ENCODE results near the gene CT45A5.
"Not testable (repeated sequence)": the region's sequence is repeated elsewhere in the genome, so short reads cannot be mapped to it uniquely, and the experiment has no call there.

Gene CT45A5

GRCh38 chrX:135785403-135785802 is at the start of gene CT45A5:
Gene CT45A5, minus strand, starts transcription at chrX:135785503. Its CDS starts 3,774 bp downstream, at chrX:135781729.
- DNase-seq (ENCODE audit: low read depth) = not testable (repeated sequence)

- not testable (repeated sequence) for DNase-seq (ENCODE audit: low read depth)
Observed at GRCh38 chrX:135819912-135820311, 34.6 kb upstream of the CT45A5 start, which contains the start of gene CT45A2. Gene CT45A2, minus strand, starts transcription at chrX:135820012. Its CDS starts 3,747 bp downstream, at chrX:135816265.

GRCh38 chrX:135802687-135803086 is 17.4 kb upstream of the CT45A5 start, which contains the start of gene CT45A6:
Gene CT45A6, minus strand, starts transcription at chrX:135802787. Its CDS starts 3,794 bp downstream, at chrX:135798993.
- not testable (repeated sequence) for DNase-seq (ENCODE audit: low read depth)

- DNase-seq (ENCODE audit: low read depth) = not testable (repeated sequence)
Observed at GRCh38 chrX:135768091-135768490, 17.2 kb downstream of the CT45A5 start, which contains the start of gene CT45A3. Gene CT45A3, minus strand, starts transcription at chrX:135768191. Its CDS starts 3,747 bp downstream, at chrX:135764444.

GRCh38 chrX:135744739-135745138 is 40.6 kb downstream of the CT45A5 start:
- not testable (repeated sequence) for DNase-seq (ENCODE audit: low read depth)

GRCh38 chrX:135741192-135741715 is 44.0 kb downstream of the CT45A5 start:
- no peak for DNase-seq (ENCODE audit: low read depth)

- no peak for DNase-seq (ENCODE audit: low read depth)
Observed at GRCh38 chrX:135740681-135741149, 44.6 kb downstream of the CT45A5 start.

- DNase-seq (ENCODE audit: low read depth) = no peak
Observed at GRCh38 chrX:135737366-135738071, 47.8 kb downstream of the CT45A5 start.

GRCh38 chrX:135734666-135735065 is 50.6 kb downstream of the CT45A5 start:
- DNase-seq (ENCODE audit: low read depth) = not testable (repeated sequence)

Data from stromal cell of bone marrow (primary cell).